Panc1 (cell line): ENCODE measurements around the gene GRID1. TPM values are rescaled to one million over a fixed set of nuclear protein-coding genes. Genes with fewer than 3 reads are reported as not detected.

ENCODE experiments used
- ATAC-seq: fragments of 200-7000 bp; cut with Tn5 transposase; 2 replicates; pipeline ENCODE4 v1.9.1; 2020; ENCODE audit warnings: mild to moderate bottlenecking, moderate library complexity
- BruUV-seq: library from RNA; stranded (reverse); fragments of 400-500 nt; replicated peaks from 2 replicates; lab custom pipeline; 2021; lab: Mats Ljungman, UMichigan
- CTCF ChIA-PET: fragments of 300-600 bp; sonication (Branson Sonifier 250); formaldehyde crosslinking; loops from one replicate; lab custom pipeline; 2022; ENCODE audit warnings: antibody characterized with exemption; lab: Charles Lee
- POLR2A ChIA-PET: fragments of 300-600 bp; sonication (Branson Sonifier 250); formaldehyde crosslinking; loops from one replicate; lab custom pipeline; 2022; ENCODE audit warnings: antibody characterized with exemption; lab: Charles Lee
- DNase-seq: peaks from one replicate; pipeline ENCODE4 v3.0.0-alpha.2; 2010; ENCODE audit warnings: low read depth, low spot score
- H3K27ac ChIP-seq: 2 replicates; pipeline ENCODE4 v1.5.1; 2011; ENCODE audit warnings: mild to moderate bottlenecking, low read length, inconsistent platforms
- H3K27me3 ChIP-seq: fragments of 200-500 bp; sonication (Bioruptor generic); 2 replicates; pipeline ENCODE4 v1.6.0; 2014; ENCODE audit warnings: low read length, inconsistent platforms; ENCODE audit not compliant: control insufficient read depth, insufficient read depth
- H3K36me3 ChIP-seq: fragments of 200-500 bp; sonication (Bioruptor generic); 2 replicates; pipeline ENCODE4 v1.5.1; 2014; ENCODE audit warnings: inconsistent platforms, mild to moderate bottlenecking, low read length, moderate library complexity; ENCODE audit not compliant: control insufficient read depth, insufficient read depth
- H3K4me1 ChIP-seq: 2 replicates; pipeline ENCODE4 v1.5.1; 2011; ENCODE audit warnings: inconsistent platforms, mild to moderate bottlenecking, low read length, moderate library complexity; ENCODE audit not compliant: control insufficient read depth, insufficient read depth
- H3K4me3 ChIP-seq, 2 experiments: 2 replicates each; pipeline ENCODE4 v1.5.1; 2011 to 2012; ENCODE audit warnings: low read depth in 2 of 2, low read length in 2 of 2, mild to moderate bottlenecking in 2 of 2, inconsistent platforms in 1 of 2, moderate library complexity in 1 of 2
- H3K9me3 ChIP-seq: fragments of 200-500 bp; sonication (Bioruptor generic); 2 replicates; pipeline ENCODE4 v1.5.1; 2014; ENCODE audit warnings: low read depth, mild to moderate bottlenecking, inconsistent platforms, low read length, moderate library complexity; ENCODE audit not compliant: control insufficient read depth, insufficient read depth
- POLR2AphosphoS5 ChIP-seq: IDR thresholded peaks from 2 replicates; pipeline ENCODE4 v1.6.1; 2012; ENCODE audit warnings: mild to moderate bottlenecking, low read depth, low read length, moderate library complexity
- SIN3A ChIP-seq: IDR thresholded peaks from 2 replicates; pipeline ENCODE4 v1.6.1; 2012; ENCODE audit warnings: low read depth, mild to moderate bottlenecking, low read length, moderate library complexity, borderline replicate concordance; ENCODE audit not compliant: insufficient read depth
- TCF7L2 ChIP-seq: IDR thresholded peaks from 2 replicates; pipeline ENCODE4 v1.6.1; 2011; ENCODE audit warnings: mild to moderate bottlenecking, low read depth, low read length, inconsistent platforms
- in situ Hi-C: cut with HindIII; loops from 2 replicates; pipeline ENCODE4 v1.10.0; 2016; ENCODE audit warnings: low sequenced_read_pairs, low pct_unique_long_range_greater_than_20kb
- intact Hi-C: fragments of 100-400 bp; cut with micrococcal nuclease; formaldehyde crosslinking; loops from one replicate; pipeline ENCODE4 v1.10.0; 2022; ENCODE audit not compliant: unreplicated experiment
- total RNA-seq: library from RNA; stranded (reverse); gene quantifications from one replicate; pipeline ENCODE4 v1.2.1, GENCODE V29; 2021; ENCODE audit not compliant: unreplicated experiment
- TF ChIP-seq, protein P1 (sequence below), 2 experiments: IDR thresholded peaks; 2 replicates each; pipeline ENCODE4 v1.6.1; 2011 to 2012; ENCODE audit warnings: low read depth in 2 of 2, control low read depth in 1 of 2, low read length in 1 of 2, mild to moderate bottlenecking in 1 of 2, moderate library complexity in 1 of 2; ENCODE audit not compliant: insufficient read depth in 1 of 2
- TF ChIP-seq, protein P2 (sequence below): fragments of 450-650 bp; IDR thresholded peaks from 2 replicates; pipeline ENCODE4 v1.5.1; 2017; ENCODE audit warnings: mild to moderate bottlenecking

The GRID1 gene
- total RNA-seq, 1 experiment from 2014 or later: 2.3 TPM

DNA sequence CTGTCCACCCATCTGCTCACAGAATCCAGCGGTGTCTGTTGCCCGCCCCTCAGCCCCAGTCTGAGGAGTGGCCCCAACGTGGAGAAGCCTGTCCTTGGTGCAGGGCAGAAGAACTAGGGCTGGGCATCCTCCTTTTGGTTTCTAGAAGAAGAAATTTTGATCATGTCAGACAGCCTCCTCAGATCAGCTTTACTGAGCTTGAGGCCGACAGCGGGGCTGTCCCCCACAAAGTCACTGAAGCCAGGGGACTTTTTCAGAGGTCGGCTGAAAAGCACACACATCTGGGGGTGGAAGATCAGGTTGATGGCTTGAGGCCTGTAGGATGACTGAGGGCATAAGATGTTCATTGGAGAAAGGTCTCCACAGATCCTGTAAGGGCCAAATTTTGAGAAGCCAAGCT, 767.9 kb downstream of the GRID1 start:
- POLR2A ChIA-PET: no interaction called here
- no peaks in the 10 kb centered on the region for H3K27me3 ChIP-seq
- TF ChIP-seq TCF7L2 (no peak), SIN3A (no peak)
- TF ChIP-seq, protein P1, sequence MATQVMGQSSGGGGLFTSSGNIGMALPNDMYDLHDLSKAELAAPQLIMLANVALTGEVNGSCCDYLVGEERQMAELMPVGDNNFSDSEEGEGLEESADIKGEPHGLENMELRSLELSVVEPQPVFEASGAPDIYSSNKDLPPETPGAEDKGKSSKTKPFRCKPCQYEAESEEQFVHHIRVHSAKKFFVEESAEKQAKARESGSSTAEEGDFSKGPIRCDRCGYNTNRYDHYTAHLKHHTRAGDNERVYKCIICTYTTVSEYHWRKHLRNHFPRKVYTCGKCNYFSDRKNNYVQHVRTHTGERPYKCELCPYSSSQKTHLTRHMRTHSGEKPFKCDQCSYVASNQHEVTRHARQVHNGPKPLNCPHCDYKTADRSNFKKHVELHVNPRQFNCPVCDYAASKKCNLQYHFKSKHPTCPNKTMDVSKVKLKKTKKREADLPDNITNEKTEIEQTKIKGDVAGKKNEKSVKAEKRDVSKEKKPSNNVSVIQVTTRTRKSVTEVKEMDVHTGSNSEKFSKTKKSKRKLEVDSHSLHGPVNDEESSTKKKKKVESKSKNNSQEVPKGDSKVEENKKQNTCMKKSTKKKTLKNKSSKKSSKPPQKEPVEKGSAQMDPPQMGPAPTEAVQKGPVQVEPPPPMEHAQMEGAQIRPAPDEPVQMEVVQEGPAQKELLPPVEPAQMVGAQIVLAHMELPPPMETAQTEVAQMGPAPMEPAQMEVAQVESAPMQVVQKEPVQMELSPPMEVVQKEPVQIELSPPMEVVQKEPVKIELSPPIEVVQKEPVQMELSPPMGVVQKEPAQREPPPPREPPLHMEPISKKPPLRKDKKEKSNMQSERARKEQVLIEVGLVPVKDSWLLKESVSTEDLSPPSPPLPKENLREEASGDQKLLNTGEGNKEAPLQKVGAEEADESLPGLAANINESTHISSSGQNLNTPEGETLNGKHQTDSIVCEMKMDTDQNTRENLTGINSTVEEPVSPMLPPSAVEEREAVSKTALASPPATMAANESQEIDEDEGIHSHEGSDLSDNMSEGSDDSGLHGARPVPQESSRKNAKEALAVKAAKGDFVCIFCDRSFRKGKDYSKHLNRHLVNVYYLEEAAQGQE (IDR thresholded peaks at IDR 0.05; ENCODE audit: insufficient read depth in 1 of 2, low read depth in 2 of 2, low read length in 1 of 2): no peak
- intact Hi-C loops: no loop called here
- no peaks in the 10 kb centered on the region; the same call in 1 of the 2 replicates for H3K4me1 ChIP-seq
- H3K27ac ChIP-seq: no peak overlapping the region
- in situ Hi-C loops: no loop called here
- DNase-seq (no peak), ATAC-seq (no peak)
- no peaks in the 10 kb centered on the region for H3K36me3 ChIP-seq
- no peak overlapping the region for H3K4me3 ChIP-seq
- no TSS peak for BruUV-seq
- CTCF ChIA-PET: no interaction called here
- H3K9me3 ChIP-seq: no peaks in the 10 kb centered on the region

DNA sequence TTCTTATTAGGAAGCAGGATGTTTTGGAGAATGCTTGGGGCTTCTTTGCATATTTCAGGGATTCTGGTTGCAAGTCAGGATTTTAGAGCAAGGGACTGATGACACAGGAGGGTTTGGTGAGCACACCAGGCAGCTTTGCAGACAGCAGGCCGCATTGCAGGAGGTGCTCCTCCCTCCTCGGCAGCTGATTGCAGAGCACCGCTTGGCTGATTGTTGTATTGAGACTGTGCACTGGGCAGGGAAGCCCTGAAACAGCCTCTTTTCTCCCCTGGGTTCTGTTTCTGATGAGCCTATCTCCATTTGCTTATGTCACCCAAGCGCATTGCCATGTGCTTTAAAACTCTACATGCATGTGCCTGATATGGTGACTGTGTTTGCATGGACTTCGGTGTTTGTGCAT, 769.6 kb downstream of the GRID1 start:
- Histone ChIP-seq H3K9me3 (no peaks in the 10 kb centered on the region), H3K4me1 (no peaks in the 10 kb centered on the region), H3K36me3 (no peaks in the 10 kb centered on the region), H3K27me3 (no peaks in the 10 kb centered on the region), H3K4me3 (no peak overlapping the region), H3K27ac (no peak overlapping the region)
- intact Hi-C loops: no loop called here
- no TSS peak for BruUV-seq
- ChIA-PET POLR2A (no interaction called here), CTCF (no interaction called here)
- no peak for DNase-seq
- TF ChIP-seq SIN3A: no peak
- TF ChIP-seq, protein P1 (IDR thresholded peaks at IDR 0.05; ENCODE audit: insufficient read depth in 1 of 2, low read depth in 2 of 2, low read length in 1 of 2): no peak
- no peak for TF ChIP-seq TCF7L2
- TF ChIP-seq, protein P2, sequence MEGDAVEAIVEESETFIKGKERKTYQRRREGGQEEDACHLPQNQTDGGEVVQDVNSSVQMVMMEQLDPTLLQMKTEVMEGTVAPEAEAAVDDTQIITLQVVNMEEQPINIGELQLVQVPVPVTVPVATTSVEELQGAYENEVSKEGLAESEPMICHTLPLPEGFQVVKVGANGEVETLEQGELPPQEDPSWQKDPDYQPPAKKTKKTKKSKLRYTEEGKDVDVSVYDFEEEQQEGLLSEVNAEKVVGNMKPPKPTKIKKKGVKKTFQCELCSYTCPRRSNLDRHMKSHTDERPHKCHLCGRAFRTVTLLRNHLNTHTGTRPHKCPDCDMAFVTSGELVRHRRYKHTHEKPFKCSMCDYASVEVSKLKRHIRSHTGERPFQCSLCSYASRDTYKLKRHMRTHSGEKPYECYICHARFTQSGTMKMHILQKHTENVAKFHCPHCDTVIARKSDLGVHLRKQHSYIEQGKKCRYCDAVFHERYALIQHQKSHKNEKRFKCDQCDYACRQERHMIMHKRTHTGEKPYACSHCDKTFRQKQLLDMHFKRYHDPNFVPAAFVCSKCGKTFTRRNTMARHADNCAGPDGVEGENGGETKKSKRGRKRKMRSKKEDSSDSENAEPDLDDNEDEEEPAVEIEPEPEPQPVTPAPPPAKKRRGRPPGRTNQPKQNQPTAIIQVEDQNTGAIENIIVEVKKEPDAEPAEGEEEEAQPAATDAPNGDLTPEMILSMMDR: no peak
- TF ChIP-seq POLR2AphosphoS5: no peak
- no peak for ATAC-seq
- in situ Hi-C loops: no loop called here
